Smooth muscle cell (in vitro differentiated cells): ENCODE results near the gene LNX1. TPM values are rescaled to one million over a fixed set of nuclear protein-coding genes. Genes with fewer than 3 reads are reported as not detected.
"Not testable (repeated sequence)": the region's sequence is repeated elsewhere in the genome, so short reads cannot be mapped to it uniquely, and the experiment has no call there.

Source experiments
- DNase-seq: peaks from one replicate; lab custom pipeline; 2025; ENCODE audit not compliant: unreplicated experiment; lab: John Stamatoyannopoulos, UW
- H2AFZ ChIP-seq: fragments of 200-600 bp; sonication (generic); 2 replicates; pipeline ENCODE4 v1.6.0; 2016; ENCODE audit warnings: antibody characterized with exemption, low read depth, mild to moderate bottlenecking
- H3F3A ChIP-seq: fragments of 200-600 bp; sonication (generic); 2 replicates; pipeline ENCODE4 v1.6.0; 2017; ENCODE audit warnings: antibody characterized with exemption, low read depth
- H3K27ac ChIP-seq: fragments of 200-600 bp; sonication (generic); 2 replicates; pipeline ENCODE4 v1.5.1; 2016; ENCODE audit warnings: low read depth, mild to moderate bottlenecking
- H3K27me3 ChIP-seq: fragments of 200-600 bp; sonication (generic); 2 replicates; pipeline ENCODE4 v1.6.1; 2016; ENCODE audit warnings: low read depth, mild to moderate bottlenecking
- H3K36me3 ChIP-seq: fragments of 200-600 bp; sonication (generic); 2 replicates; pipeline ENCODE4 v1.5.1; 2016; ENCODE audit warnings: low read depth
- H3K4me1 ChIP-seq: fragments of 200-600 bp; sonication (generic); 2 replicates; pipeline ENCODE4 v1.5.1; 2016; ENCODE audit warnings: low read depth
- H3K4me2 ChIP-seq: fragments of 200-600 bp; sonication (generic); 2 replicates; pipeline ENCODE4 v1.6.0; 2016; ENCODE audit warnings: mild to moderate bottlenecking
- H3K4me3 ChIP-seq: fragments of 200-600 bp; sonication (generic); 2 replicates; pipeline ENCODE4 v1.5.1; 2016; ENCODE audit warnings: mild to moderate bottlenecking
- H3K79me2 ChIP-seq: fragments of 200-600 bp; sonication (generic); 2 replicates; pipeline ENCODE4 v1.6.0; 2016; ENCODE audit warnings: low read depth, mild to moderate bottlenecking
- H3K9ac ChIP-seq: fragments of 200-600 bp; sonication (generic); 2 replicates; pipeline ENCODE4 v1.6.0; 2016; ENCODE audit warnings: low read depth
- H3K9me3 ChIP-seq: fragments of 200-600 bp; sonication (generic); replicated peaks from 2 replicates; pipeline ENCODE4 v1.5.1; 2016; ENCODE audit warnings: low read depth
- H4K20me1 ChIP-seq: fragments of 200-600 bp; sonication (generic); 2 replicates; pipeline ENCODE4 v1.6.0; 2016; ENCODE audit warnings: low read depth
- WGBS: methylation state at CpG from one replicate; pipeline ENCODE4 v1.1.7; 2016; ENCODE audit warnings: low lambda C conversion rate; 5-methylcytosine and 5-hydroxymethylcytosine counted together
- polyA plus RNA-seq: library from polyadenylated mRNA; unstranded; fragments of >200 nt; fragmentation: Nextera tagmentation; extraction: Ambion mirVana; gene quantifications from 2 replicates; pipeline ENCODE4 v1.2.1, GENCODE V29; 2016
- total RNA-seq: library from RNA; depleted of rRNA; stranded (reverse); fragments of >200 nt; gene quantifications from 2 replicates; pipeline ENCODE4 v1.2.3, GENCODE V29; 2014
- TF ChIP-seq, protein P1 (sequence below): fragments of 200-600 bp; sonication (generic); IDR thresholded peaks from 2 replicates; pipeline ENCODE4 v1.5.1; 2017; ENCODE audit warnings: borderline replicate concordance, mild to moderate bottlenecking, antibody characterized with exemption; ENCODE audit not compliant: insufficient read depth, poor library complexity, severe bottlenecking

LNX1 gene
- total and polyA plus RNA-seq, 2 experiments from 2014 or later: 2.3 to 4.3 TPM

DNA sequence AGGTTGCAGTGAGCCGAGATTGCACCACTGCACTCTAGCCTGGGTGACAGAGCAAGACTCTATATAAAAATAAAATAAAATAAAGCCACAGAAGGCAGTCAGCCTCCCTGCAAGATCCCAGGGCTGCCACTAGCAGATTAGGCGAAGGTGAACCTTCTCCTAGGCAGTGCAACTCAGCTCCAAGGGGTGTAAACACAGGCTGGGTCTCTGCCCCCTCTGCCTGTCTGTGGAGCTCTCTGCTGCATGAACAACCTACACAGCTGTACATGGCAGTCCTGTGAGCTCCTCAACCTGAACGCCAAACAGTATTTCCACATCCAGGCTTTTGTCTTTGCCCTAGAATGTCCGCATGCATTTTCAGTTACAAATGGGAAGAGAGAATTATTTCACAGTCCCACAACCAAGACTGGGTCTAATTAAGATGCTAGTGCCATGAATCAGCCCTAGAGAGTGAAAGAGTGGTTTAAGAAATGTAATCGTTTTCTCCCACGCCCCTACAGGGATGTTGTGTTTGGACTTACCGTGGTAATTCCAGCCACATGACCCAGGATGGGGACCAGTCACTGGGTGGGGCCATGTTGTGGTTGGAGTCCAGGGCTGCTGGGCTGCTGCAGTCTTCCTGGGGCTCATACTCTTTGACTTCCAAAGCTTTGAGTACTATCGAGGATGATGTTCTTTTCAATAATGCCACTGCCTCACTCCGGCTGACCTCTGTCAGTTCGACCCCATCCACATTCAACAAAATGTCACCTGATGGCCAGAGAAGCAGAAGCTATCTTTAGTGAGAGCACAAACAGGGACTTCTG lies 114.9 kb downstream of the LNX1 start:
- H3K27me3 ChIP-seq: no peaks in the 10 kb centered on the region
- no peaks in the 10 kb centered on the region for H3K79me2 ChIP-seq
- no peaks in the 10 kb centered on the region for H4K20me1 ChIP-seq
- H3K4me3 ChIP-seq: no peak overlapping the region
- H3K9me3 ChIP-seq: no peaks in the 10 kb centered on the region
- no peak for DNase-seq
- no peaks in the 10 kb centered on the region for H3K36me3 ChIP-seq
- WGBS: 28% methylated on average over 10 of the region's 10 CpGs
- peaks cover 11% of the 10 kb centered on the region for H3K4me1 ChIP-seq
- H3K27ac ChIP-seq: peak overlapping the region; percentile 81
- H3F3A ChIP-seq: peaks cover 13% of the 10 kb centered on the region
- no peak overlapping the region for H2AFZ ChIP-seq
- peak overlapping the region; percentile 40 for H3K9ac ChIP-seq
- H3K4me2 ChIP-seq: peak overlapping the region; percentile 72
- TF ChIP-seq, protein P1, sequence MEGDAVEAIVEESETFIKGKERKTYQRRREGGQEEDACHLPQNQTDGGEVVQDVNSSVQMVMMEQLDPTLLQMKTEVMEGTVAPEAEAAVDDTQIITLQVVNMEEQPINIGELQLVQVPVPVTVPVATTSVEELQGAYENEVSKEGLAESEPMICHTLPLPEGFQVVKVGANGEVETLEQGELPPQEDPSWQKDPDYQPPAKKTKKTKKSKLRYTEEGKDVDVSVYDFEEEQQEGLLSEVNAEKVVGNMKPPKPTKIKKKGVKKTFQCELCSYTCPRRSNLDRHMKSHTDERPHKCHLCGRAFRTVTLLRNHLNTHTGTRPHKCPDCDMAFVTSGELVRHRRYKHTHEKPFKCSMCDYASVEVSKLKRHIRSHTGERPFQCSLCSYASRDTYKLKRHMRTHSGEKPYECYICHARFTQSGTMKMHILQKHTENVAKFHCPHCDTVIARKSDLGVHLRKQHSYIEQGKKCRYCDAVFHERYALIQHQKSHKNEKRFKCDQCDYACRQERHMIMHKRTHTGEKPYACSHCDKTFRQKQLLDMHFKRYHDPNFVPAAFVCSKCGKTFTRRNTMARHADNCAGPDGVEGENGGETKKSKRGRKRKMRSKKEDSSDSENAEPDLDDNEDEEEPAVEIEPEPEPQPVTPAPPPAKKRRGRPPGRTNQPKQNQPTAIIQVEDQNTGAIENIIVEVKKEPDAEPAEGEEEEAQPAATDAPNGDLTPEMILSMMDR: no peak

DNA sequence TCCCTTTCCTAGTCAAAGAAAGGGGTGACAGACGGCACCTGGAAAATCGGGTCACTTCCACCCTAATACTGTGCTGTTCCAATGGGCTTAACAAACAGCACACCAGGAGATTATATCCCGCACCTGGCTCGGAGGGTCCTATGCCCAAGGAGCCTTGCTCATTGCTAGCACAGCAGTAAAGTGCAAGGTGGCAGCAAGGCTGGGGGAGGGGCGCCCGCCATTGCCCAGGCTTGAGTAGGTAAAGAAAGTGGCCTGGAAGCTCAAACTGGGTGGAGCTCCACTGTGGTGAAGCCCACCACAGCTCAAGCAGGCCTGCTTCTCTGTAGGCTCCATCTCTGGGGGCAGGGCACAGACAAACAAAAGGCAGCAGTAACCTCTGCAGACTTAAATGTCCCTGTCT lies 124.7 kb downstream of the LNX1 start:
- not testable (repeated sequence) for DNase-seq, H3K27me3 ChIP-seq, H3K79me2 ChIP-seq, H3K4me2 ChIP-seq, H3F3A ChIP-seq, H2AFZ ChIP-seq, H4K20me1 ChIP-seq, H3K9ac ChIP-seq, H3K36me3 ChIP-seq, H3K4me3 ChIP-seq, H3K4me1 ChIP-seq, H3K9me3 ChIP-seq, H3K27ac ChIP-seq
- 96% methylated on average over 6 of the region's 6 CpGs for WGBS

DNA sequence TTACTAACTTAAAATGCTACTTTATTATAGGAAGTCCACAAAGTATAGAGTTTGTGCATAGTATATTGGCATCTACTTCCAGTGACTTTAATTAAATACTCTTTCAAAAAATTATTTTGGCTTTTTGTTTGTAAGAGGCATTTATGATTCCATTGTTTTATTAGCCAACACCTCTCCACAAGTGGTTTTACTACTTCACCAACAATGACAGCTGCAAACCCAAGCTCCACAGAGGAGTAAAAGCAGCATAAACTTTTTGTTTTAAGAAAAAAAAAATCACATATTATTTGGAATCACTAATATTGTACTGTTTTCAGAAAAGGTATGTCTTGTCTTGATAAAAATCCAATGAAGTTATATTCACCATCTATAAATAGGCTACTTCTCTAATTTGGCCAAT lies 125.4 kb downstream of the LNX1 start:
- Histone ChIP-seq H3K4me2 (no peak overlapping the region), H3K4me1 (no peaks in the 10 kb centered on the region), H3F3A (no peaks in the 10 kb centered on the region), H3K27me3 (no peaks in the 10 kb centered on the region), H3K9me3 (no peaks in the 10 kb centered on the region), H4K20me1 (no peaks in the 10 kb centered on the region), H3K27ac (no peak overlapping the region), H3K4me3 (no peak overlapping the region), H3K9ac (no peak overlapping the region), H3K79me2 (no peaks in the 10 kb centered on the region), H3K36me3 (peaks cover 8% of the 10 kb centered on the region), H2AFZ (no peak overlapping the region)
- DNase-seq: no peak
- TF ChIP-seq, protein P1: no peak

DNA sequence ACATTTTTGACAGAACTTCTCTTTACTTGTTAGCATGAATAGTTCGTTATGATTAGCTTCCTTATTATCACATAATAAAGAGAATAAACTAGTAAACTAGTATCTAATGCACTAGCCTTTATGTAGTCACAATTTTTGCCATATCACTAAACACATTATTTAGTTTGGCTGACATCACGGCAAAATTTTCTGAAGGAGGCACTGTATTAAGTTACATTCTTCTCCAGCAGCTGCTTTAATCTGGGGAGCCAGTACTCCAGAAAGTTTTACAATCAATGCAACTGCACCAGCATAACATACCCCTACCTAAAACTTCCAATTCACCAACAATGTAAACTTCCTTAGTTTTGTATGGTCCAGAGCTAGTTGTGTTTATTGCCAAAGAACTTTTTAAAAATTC lies 126.0 kb downstream of the LNX1 start:
- H3K27me3 ChIP-seq: no peaks in the 10 kb centered on the region
- 94% methylated on average over 2 of the region's 2 CpGs for WGBS
- no peak overlapping the region for H2AFZ ChIP-seq
- no peaks in the 10 kb centered on the region for H3K9me3 ChIP-seq
- H3K4me1 ChIP-seq: no peaks in the 10 kb centered on the region
- no peaks in the 10 kb centered on the region for H4K20me1 ChIP-seq
- DNase-seq: no peak
- no peak overlapping the region for H3K9ac ChIP-seq
- no peaks in the 10 kb centered on the region for H3F3A ChIP-seq
- H3K4me2 ChIP-seq: no peak overlapping the region
- no peaks in the 10 kb centered on the region for H3K79me2 ChIP-seq
- no peak overlapping the region for H3K27ac ChIP-seq
- no peak overlapping the region for H3K4me3 ChIP-seq
- peaks cover 8% of the 10 kb centered on the region for H3K36me3 ChIP-seq
- TF ChIP-seq, protein P1: no peak
